Activated CD4-positive, alpha-beta memory T cell treated with anti-CD3 and anti-CD28 coated beads for 36 hours (primary cell): ENCODE measurements around the gene UBALD2. TPM values are rescaled to one million over a fixed set of nuclear protein-coding genes. Genes with fewer than 3 reads are reported as not detected.
A peak's percentile ranks its signal among the peaks of the same experiment; 100 is the strongest.
"Not testable (repeated sequence)": the region's sequence is repeated elsewhere in the genome, so short reads cannot be mapped to it uniquely, and the experiment has no call there.

Source experiments
- CTCF ChIA-PET: fragments of 350-600 bp; sonication (Branson Sonifier 250); formaldehyde crosslinking; loops from one replicate; lab custom pipeline; 2021; ENCODE audit warnings: antibody characterized with exemption, inconsistent platforms; lab: Charles Lee
- POLR2A ChIA-PET: fragments of 350-600 bp; sonication (Branson Sonifier 250); formaldehyde crosslinking; loops from one replicate; lab custom pipeline; 2021; ENCODE audit warnings: antibody characterized with exemption; lab: Charles Lee
- DNase-seq: peaks from one replicate; pipeline ENCODE4 v3.0.0-alpha.2; 2020
- H3K27ac Mint-ChIP-seq: one replicate; pipeline ENCODE4 v1.8.0; 2021; ENCODE audit warnings: mixed read lengths
- H3K27me3 Mint-ChIP-seq: one replicate; pipeline ENCODE4 v1.8.0; 2021; ENCODE audit warnings: mixed read lengths
- H3K36me3 Mint-ChIP-seq: one replicate; pipeline ENCODE4 v1.8.0; 2021; ENCODE audit warnings: mixed read lengths
- H3K4me1 Mint-ChIP-seq: one replicate; pipeline ENCODE4 v1.8.0; 2021; ENCODE audit warnings: low read depth, mixed read lengths
- H3K4me3 Mint-ChIP-seq: one replicate; pipeline ENCODE4 v1.8.0; 2021; ENCODE audit warnings: mild to moderate bottlenecking, mixed read lengths
- H3K9me3 Mint-ChIP-seq: one replicate; pipeline ENCODE4 v1.8.0; 2021; ENCODE audit warnings: mixed read lengths
- intact Hi-C: fragments of 100-400 bp; cut with micrococcal nuclease; formaldehyde crosslinking; loops from one replicate; pipeline ENCODE4 v1.15.1; 2023
- total RNA-seq, 2 experiments: library from RNA; stranded (reverse); gene quantifications; one replicate each; pipeline ENCODE4 v1.2.3, GENCODE V29; 2021

UBALD2 gene
- total RNA-seq, 2 experiments from 2014 or later = 317 TPM

DNA sequence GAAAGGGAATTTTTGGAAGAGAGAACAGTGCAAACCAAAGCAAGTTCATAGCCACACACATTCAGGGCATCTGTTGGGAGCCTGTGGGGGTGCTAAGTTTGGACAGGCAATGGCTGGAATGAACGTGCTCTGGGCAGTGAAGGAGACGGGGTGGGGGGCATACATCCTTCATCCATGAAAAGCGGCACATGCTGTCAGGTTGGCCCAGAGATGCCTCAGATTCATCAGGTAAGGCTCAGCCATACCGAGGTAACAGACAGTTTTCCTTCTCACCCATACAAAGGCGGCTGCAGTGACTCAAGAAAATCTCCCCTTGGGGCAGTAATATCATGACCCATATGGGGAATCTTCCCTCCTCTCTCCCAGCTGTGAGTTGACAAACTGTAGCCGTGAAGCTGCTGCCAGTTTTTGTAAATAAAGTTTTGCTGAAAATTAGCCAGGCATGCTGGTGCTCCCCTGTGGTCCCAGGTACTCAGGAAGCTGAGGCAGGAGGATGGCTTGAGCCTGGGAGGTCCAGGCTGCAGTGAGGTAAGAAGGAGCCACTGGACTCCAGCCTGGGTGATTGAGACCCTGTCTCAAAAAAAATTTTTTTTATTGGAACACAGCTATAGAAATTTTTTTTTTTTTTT, 9.2 kb upstream of the UBALD2 start:
- Mint-ChIP-seq H3K36me3 (no peaks in the 10 kb centered on the region), H3K4me3 (peak overlapping the region; percentile 68), H3K27me3 (no peaks in the 10 kb centered on the region), H3K27ac (peak overlapping the region; percentile 90), H3K9me3 (peaks cover 3% of the 10 kb centered on the region), H3K4me1 (peaks cover 42% of the 10 kb centered on the region)
- peak; percentile 16 for DNase-seq
- intact Hi-C loops = loop anchor here (1.0 kb wide), 1 partner anchor 8 kb away; no protein-coding TSS in a partner anchor
- ChIA-PET CTCF (interaction anchor here (0.6 to 4.9 kb wide), 5 partner anchors 9 to 24 kb away, joined by 3 to 20 read pairs (median 3); no protein-coding TSS in a partner anchor), POLR2A (interaction anchor here (0.9 to 3.1 kb wide), 6 partner anchors 9 to 110 kb away, joined by 3 to 26 read pairs (median 6); partner anchors contain the start of gene UBALD2)

- H3K27ac Mint-ChIP-seq = peak overlapping the region; percentile 90
- H3K4me1 Mint-ChIP-seq = peaks cover 40% of the 10 kb centered on the region
- H3K9me3 Mint-ChIP-seq, H3K36me3 Mint-ChIP-seq, H3K27me3 Mint-ChIP-seq: not testable (repeated sequence)
- intact Hi-C loops = loop anchor here (1.0 kb wide), 1 partner anchor 8 kb away; no protein-coding TSS in a partner anchor
- CTCF ChIA-PET = interaction anchor here (0.6 to 4.9 kb wide), 5 partner anchors 10 to 76 kb away, joined by 3 to 20 read pairs (median 3); no protein-coding TSS in a partner anchor
- peak overlapping the region; percentile 68 for H3K4me3 Mint-ChIP-seq
- POLR2A ChIA-PET = interaction anchor here (0.8 to 3.1 kb wide), 7 partner anchors 9 to 111 kb away, joined by 3 to 26 read pairs (median 5); partner anchors contain the start of gene UBALD2
- DNase-seq = peak; percentile 78
These were observed 8.6 kb upstream of the UBALD2 start for GRCh38 chr17:76256430-76257050.

DNA sequence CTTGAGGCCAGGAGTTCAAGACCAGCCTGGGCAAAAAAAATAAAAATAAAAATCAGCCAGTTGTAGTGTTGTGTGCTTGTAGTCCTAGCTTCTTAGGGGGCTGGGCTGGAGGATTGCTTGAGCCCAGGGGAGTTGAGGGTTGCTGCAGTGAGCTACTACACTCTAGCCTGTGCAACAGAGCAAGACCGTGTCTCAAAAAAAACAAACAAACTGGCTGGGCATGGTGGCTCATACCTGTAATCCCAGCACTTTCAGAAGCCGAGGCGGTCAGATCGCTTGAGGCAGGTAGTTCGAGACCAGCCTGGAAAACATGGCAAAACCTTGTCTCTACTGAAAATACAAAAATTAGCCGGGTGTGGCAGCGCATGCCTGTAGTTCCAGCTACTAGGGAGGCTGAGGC, 4.9 kb upstream of the UBALD2 start:
- CTCF ChIA-PET = interaction anchor here (1.9 kb wide), 1 partner anchor 19 kb away, joined by 7 read pairs; no protein-coding TSS in a partner anchor
- no peak for DNase-seq
- intact Hi-C loops = no loop called here
- peaks cover 48% of the 10 kb centered on the region for H3K4me1 Mint-ChIP-seq
- POLR2A ChIA-PET = interaction anchor here (2.1 kb wide), 1 partner anchor 14 kb away, joined by 9 read pairs; no protein-coding TSS in a partner anchor
- H3K4me3 Mint-ChIP-seq = no peak overlapping the region
- peaks cover 3% of the 10 kb centered on the region for H3K9me3 Mint-ChIP-seq
- H3K27me3 Mint-ChIP-seq = no peaks in the 10 kb centered on the region
- peaks cover 2% of the 10 kb centered on the region for H3K36me3 Mint-ChIP-seq
- H3K27ac Mint-ChIP-seq = no peak overlapping the region

- Mint-ChIP-seq H3K36me3 (peaks cover 2% of the 10 kb centered on the region), H3K27me3 (no peaks in the 10 kb centered on the region), H3K4me3 (no peak overlapping the region), H3K4me1 (peaks cover 44% of the 10 kb centered on the region), H3K9me3 (peaks cover 3% of the 10 kb centered on the region), H3K27ac (no peak overlapping the region)
- ChIA-PET CTCF (interaction anchor here (1.9 kb wide), 1 partner anchor 19 kb away, joined by 9 read pairs; no protein-coding TSS in a partner anchor), POLR2A (no interaction called here)
- DNase-seq = no peak
- intact Hi-C loops = no loop called here
These were observed 4.5 kb upstream of the UBALD2 start for GRCh38 chr17:76260669-76261068.

- Mint-ChIP-seq H3K27me3 (no peaks in the 10 kb centered on the region), H3K4me1 (peaks cover 36% of the 10 kb centered on the region), H3K9me3 (peaks cover 3% of the 10 kb centered on the region), H3K27ac (peak overlapping the region; percentile 71), H3K36me3 (peaks cover 10% of the 10 kb centered on the region), H3K4me3 (no peak overlapping the region)
- no peak for DNase-seq
- POLR2A ChIA-PET = interaction anchor here (0.7 to 4.7 kb wide), 5 partner anchors 8 to 80 kb away, joined by 3 to 47 read pairs (median 4); no protein-coding TSS in a partner anchor
- intact Hi-C loops = no loop called here
- CTCF ChIA-PET = interaction anchor here (0.7 to 3.9 kb wide), 5 partner anchors 15 to 140 kb away, joined by 5 to 11 read pairs (median 8); no protein-coding TSS in a partner anchor
These were observed 3.5 kb upstream of the UBALD2 start for GRCh38 chr17:76261421-76262215.

- no peaks in the 10 kb centered on the region for H3K9me3 Mint-ChIP-seq
- ChIA-PET POLR2A (interaction anchor here (0.9 to 12.3 kb wide), 5 partner anchors 10 to 191 kb away, joined by 4 to 298 read pairs (median 47); partner anchors contain the start of gene SRP68), CTCF (interaction anchor here (1.0 to 3.9 kb wide), 10 partner anchors 10 to 142 kb away, joined by 3 to 15 read pairs (median 8); no protein-coding TSS in a partner anchor)
- no peak for DNase-seq
- H3K27me3 Mint-ChIP-seq = no peaks in the 10 kb centered on the region
- peaks cover 32% of the 10 kb centered on the region for H3K4me1 Mint-ChIP-seq
- H3K36me3 Mint-ChIP-seq = peaks cover 22% of the 10 kb centered on the region
- no peak overlapping the region for H3K4me3 Mint-ChIP-seq
- intact Hi-C loops = no loop called here
- H3K27ac Mint-ChIP-seq = peak overlapping the region; percentile 71
These were observed 2.3 kb upstream of the UBALD2 start for GRCh38 chr17:76262732-76263344.

- peak overlapping the region; percentile 93 for H3K27ac Mint-ChIP-seq
- H3K4me1 Mint-ChIP-seq = peaks cover 37% of the 10 kb centered on the region
- peak overlapping the region; percentile 61 for H3K4me3 Mint-ChIP-seq
- ChIA-PET CTCF (interaction anchor here (1.0 to 3.9 kb wide), 13 partner anchors 9 to 143 kb away, joined by 3 to 15 read pairs (median 6); no protein-coding TSS in a partner anchor), POLR2A (interaction anchor here (0.9 to 12.3 kb wide), 11 partner anchors 9 to 192 kb away, joined by 3 to 298 read pairs (median 10); partner anchors contain the start of genes RNF157 and SRP68)
- H3K36me3 Mint-ChIP-seq = peaks cover 32% of the 10 kb centered on the region
- DNase-seq = no peak
- no peaks in the 10 kb centered on the region for H3K9me3 Mint-ChIP-seq
- intact Hi-C loops = loop anchor here (1.0 to 2.0 kb wide), 5 partner anchors 8 to 479 kb away; partner anchors contain the start of gene UNK
- H3K27me3 Mint-ChIP-seq = no peaks in the 10 kb centered on the region
These were observed 1.3 kb upstream of the UBALD2 start for GRCh38 chr17:76263896-76264295.

DNA sequence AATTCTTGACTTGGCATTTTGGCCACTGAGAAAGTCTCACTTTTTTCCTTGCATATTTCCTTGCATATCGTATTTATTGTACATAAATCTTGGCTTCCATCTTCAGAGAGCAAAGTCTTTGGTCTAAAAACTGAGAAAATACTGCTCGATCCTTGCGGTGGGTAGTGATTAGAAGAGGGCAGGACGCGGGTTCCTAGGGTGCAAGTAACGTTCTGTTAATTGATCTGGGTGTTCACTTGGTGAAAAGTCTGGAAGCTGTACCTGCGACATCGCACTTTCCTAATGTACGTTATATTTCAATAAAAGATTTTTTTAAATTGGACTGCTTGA, 758 bp upstream of the UBALD2 start:
- no peaks in the 10 kb centered on the region for H3K27me3 Mint-ChIP-seq
- H3K9me3 Mint-ChIP-seq = no peaks in the 10 kb centered on the region
- peaks cover 42% of the 10 kb centered on the region for H3K4me1 Mint-ChIP-seq
- ChIA-PET CTCF (interaction anchor here (0.7 to 3.9 kb wide), 16 partner anchors 8 to 143 kb away, joined by 3 to 15 read pairs (median 6); no protein-coding TSS in a partner anchor), POLR2A (interaction anchor here (0.6 to 12.3 kb wide), 17 partner anchors 8 to 293 kb away, joined by 3 to 298 read pairs (median 6); partner anchors contain the start of genes EXOC7 and RNF157)
- peak overlapping the region; percentile 93 for H3K27ac Mint-ChIP-seq
- intact Hi-C loops = loop anchor here (1.0 to 2.0 kb wide), 5 partner anchors 8 to 480 kb away; partner anchors contain the start of gene UNK
- peak overlapping the region; percentile 61 for H3K4me3 Mint-ChIP-seq
- DNase-seq = no peak
- H3K36me3 Mint-ChIP-seq = peaks cover 37% of the 10 kb centered on the region

GRCh38 chr17:76265624-76266243, 586 bp downstream of the UBALD2 start:
- ChIA-PET POLR2A (interaction anchor here (0.6 to 12.3 kb wide), 18 partner anchors 8 to 162 kb away, joined by 3 to 298 read pairs (median 7); partner anchors contain the start of gene EXOC7), CTCF (interaction anchor here (0.7 to 4.2 kb wide), 6 partner anchors 13 to 86 kb away, joined by 3 to 31 read pairs (median 9); no protein-coding TSS in a partner anchor)
- H3K4me3 Mint-ChIP-seq = peak overlapping the region; percentile 92
- intact Hi-C loops = loop anchor here (2.0 to 5.0 kb wide), 2 partner anchors 472 to 481 kb away; partner anchors contain the start of genes MFSD11, SRSF2 and UNK
- peaks cover 46% of the 10 kb centered on the region for H3K36me3 Mint-ChIP-seq
- no peaks in the 10 kb centered on the region for H3K9me3 Mint-ChIP-seq
- H3K27ac Mint-ChIP-seq = peak overlapping the region; percentile 97
- peaks cover 49% of the 10 kb centered on the region for H3K4me1 Mint-ChIP-seq
- peak; percentile 70 for DNase-seq
- no peaks in the 10 kb centered on the region for H3K27me3 Mint-ChIP-seq
